OCI-LY3 (cell line): ENCODE data around the gene LRPAP1.

Experiments
- EZH2phosphoT487 ChIP-seq: fragments of 200-600 bp; shearing (Covaris generic); IDR thresholded peaks from 2 replicates; pipeline ENCODE4 v1.6.1; 2018; ENCODE audit warnings: antibody characterized with exemption, mixed run types, low read depth
- TF ChIP-seq, protein P1 (sequence below): fragments of 200-600, 300-600 bp; sonication (generic); IDR thresholded peaks from 2 replicates; pipeline ENCODE4 v1.5.1; 2014; ENCODE audit warnings: antibody characterized with exemption, low read length, low read depth

DNA sequence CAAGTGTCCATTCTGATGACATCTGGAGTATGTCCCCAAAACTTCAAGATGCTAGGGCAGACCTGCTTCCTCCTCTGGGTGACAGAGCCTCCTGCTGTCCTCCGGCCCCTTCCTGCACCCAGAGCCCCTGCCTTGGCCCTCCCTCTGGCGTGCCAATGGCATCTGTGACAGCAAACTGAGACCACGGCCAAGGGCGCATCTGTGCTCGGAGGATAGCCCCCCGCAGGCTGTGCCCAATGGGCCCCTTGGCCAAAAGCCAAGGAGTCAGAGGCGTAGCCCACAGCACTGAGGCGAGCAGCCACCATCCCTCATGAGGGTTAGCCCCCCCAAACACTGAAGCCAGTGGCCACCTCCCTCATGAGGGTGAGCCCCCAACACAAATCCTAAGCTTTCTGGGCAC lies 7.9 kb downstream of the LRPAP1 start:
- TF ChIP-seq, protein P1, sequence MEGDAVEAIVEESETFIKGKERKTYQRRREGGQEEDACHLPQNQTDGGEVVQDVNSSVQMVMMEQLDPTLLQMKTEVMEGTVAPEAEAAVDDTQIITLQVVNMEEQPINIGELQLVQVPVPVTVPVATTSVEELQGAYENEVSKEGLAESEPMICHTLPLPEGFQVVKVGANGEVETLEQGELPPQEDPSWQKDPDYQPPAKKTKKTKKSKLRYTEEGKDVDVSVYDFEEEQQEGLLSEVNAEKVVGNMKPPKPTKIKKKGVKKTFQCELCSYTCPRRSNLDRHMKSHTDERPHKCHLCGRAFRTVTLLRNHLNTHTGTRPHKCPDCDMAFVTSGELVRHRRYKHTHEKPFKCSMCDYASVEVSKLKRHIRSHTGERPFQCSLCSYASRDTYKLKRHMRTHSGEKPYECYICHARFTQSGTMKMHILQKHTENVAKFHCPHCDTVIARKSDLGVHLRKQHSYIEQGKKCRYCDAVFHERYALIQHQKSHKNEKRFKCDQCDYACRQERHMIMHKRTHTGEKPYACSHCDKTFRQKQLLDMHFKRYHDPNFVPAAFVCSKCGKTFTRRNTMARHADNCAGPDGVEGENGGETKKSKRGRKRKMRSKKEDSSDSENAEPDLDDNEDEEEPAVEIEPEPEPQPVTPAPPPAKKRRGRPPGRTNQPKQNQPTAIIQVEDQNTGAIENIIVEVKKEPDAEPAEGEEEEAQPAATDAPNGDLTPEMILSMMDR: no peak
- no peak for TF ChIP-seq EZH2phosphoT487
